ENCODE results near the gene SIK2.
"Not testable (repeated sequence)": the region's sequence is repeated elsewhere in the genome, so short reads cannot be mapped to it uniquely, and the experiment has no call there.

The SIK2 gene

GRCh38 chr11:111749646-111750045, 147.4 kb downstream of the SIK2 start:
- H3K27ac Mint-ChIP-seq, result no peak overlapping the region
- H3K9me3 Mint-ChIP-seq, result no peaks in the 10 kb centered on the region
- H3K36me3 Mint-ChIP-seq (ENCODE audit: low read depth), result peaks cover 64% of the 10 kb centered on the region
- no peak for DNase-seq (ENCODE audit: low spot score)
- H3K4me3 Mint-ChIP-seq, result no peak overlapping the region
- no peaks in the 10 kb centered on the region for H3K4me1 Mint-ChIP-seq (ENCODE audit: low read depth)
- H3K27me3 Mint-ChIP-seq (ENCODE audit: low read depth), result no peaks in the 10 kb centered on the region

DNA sequence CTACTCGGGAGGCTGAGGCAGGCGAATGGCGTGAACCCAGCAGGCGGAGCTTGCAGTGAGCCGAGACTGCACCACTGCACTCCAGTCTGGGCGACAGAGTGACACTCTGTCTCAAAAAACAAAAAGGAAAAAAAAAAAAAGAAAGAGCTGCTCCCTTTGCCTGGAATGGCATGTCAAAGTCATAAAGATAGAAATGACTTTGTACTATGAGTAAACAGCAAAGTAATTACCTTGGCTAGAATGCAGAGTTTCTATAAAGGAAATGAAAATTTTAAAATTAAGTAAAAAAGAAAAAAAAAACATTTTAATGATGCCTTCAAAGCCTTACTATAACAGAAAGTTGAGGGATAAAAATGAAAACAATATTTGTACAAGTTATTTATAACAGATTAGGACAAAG, 153.8 kb downstream of the SIK2 start:
- peaks cover 57% of the 10 kb centered on the region for H3K36me3 Mint-ChIP-seq (ENCODE audit: low read depth)
- H3K9me3 Mint-ChIP-seq, result no peaks in the 10 kb centered on the region
- H3K4me3 Mint-ChIP-seq, result no peak overlapping the region
- H3K27ac Mint-ChIP-seq, result no peak overlapping the region
- no peak for DNase-seq (ENCODE audit: low spot score)
- H3K27me3 Mint-ChIP-seq (ENCODE audit: low read depth), result no peaks in the 10 kb centered on the region
- H3K4me1 Mint-ChIP-seq (ENCODE audit: low read depth), result no peaks in the 10 kb centered on the region

DNA sequence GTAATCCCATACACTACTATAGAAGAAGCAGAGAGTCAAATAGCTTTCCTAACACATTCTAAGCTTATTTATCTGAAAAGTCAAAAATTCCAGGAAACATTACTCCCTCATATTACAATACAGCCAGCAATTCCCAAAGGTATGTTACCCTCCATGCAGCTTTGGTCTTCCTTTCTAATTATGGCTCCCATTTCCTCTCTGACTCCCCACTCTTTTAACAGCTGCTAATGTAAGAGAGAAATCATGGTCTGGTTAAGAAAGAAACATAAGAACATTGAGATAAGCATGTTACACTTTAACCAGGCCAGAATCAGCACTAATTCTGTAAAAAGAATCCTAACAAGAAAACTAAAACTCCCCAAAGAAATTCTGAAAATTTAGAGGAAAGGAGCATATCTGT, 157.1 kb downstream of the SIK2 start:
- Mint-ChIP-seq H3K4me1 (ENCODE audit: low read depth) (peaks cover 10% of the 10 kb centered on the region), H3K27me3 (ENCODE audit: low read depth) (no peaks in the 10 kb centered on the region), H3K36me3 (ENCODE audit: low read depth) (peaks cover 59% of the 10 kb centered on the region), H3K27ac (no peak overlapping the region), H3K9me3 (no peaks in the 10 kb centered on the region), H3K4me3 (no peak overlapping the region)
- no peak for DNase-seq (ENCODE audit: low spot score)

- no peak overlapping the region for H3K27ac Mint-ChIP-seq
Observed at GRCh38 chr11:111759778-111760407, 157.6 kb downstream of the SIK2 start.

GRCh38 chr11:111761036-111761435, 158.8 kb downstream of the SIK2 start:
- Mint-ChIP-seq H3K27ac (no peak overlapping the region), H3K4me1 (ENCODE audit: low read depth) (peaks cover 19% of the 10 kb centered on the region), H3K27me3 (ENCODE audit: low read depth) (no peaks in the 10 kb centered on the region), H3K4me3 (no peak overlapping the region), H3K9me3 (no peaks in the 10 kb centered on the region), H3K36me3 (ENCODE audit: low read depth) (peaks cover 66% of the 10 kb centered on the region)
- no peak for DNase-seq (ENCODE audit: low spot score)

More at GRCh38 chr11:111759778-111760407, 157.6 kb downstream of the SIK2 start:
- Mint-ChIP-seq H3K4me3 (no peak overlapping the region), H3K4me1 (ENCODE audit: low read depth) (peaks cover 16% of the 10 kb centered on the region), H3K36me3 (ENCODE audit: low read depth) (peaks cover 61% of the 10 kb centered on the region), H3K9me3 (no peaks in the 10 kb centered on the region), H3K27me3 (ENCODE audit: low read depth) (no peaks in the 10 kb centered on the region)
- no peak for DNase-seq (ENCODE audit: low spot score)

DNA sequence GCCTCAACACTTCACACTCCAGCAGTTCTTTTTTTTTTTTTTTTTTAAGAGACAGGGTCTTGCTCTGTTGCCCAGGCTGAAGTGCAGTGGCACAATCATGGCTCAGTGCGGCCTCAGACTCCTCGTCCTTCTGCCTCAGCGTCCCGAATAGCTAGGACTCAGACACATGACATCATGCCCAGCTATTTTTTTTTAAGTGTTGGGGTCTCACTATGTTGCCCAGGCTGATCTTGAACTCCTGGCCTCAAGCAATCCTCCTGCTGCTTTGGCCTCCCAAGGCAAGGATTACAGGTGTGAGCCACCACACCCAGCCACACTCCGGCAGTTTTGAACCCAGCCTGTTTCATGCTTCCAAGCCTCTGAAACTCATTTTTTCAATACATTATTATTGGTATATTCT, 160.3 kb downstream of the SIK2 start:
- H3K4me3 Mint-ChIP-seq, result no peak overlapping the region
- H3K27ac Mint-ChIP-seq, result no peak overlapping the region
- peaks cover 57% of the 10 kb centered on the region for H3K36me3 Mint-ChIP-seq (ENCODE audit: low read depth)
- H3K27me3 Mint-ChIP-seq (ENCODE audit: low read depth), result no peaks in the 10 kb centered on the region
- no peak for DNase-seq (ENCODE audit: low spot score)
- no peaks in the 10 kb centered on the region for H3K9me3 Mint-ChIP-seq
- peaks cover 25% of the 10 kb centered on the region for H3K4me1 Mint-ChIP-seq (ENCODE audit: low read depth)

GRCh38 chr11:111762981-111763643, 160.9 kb downstream of the SIK2 start:
- Mint-ChIP-seq H3K36me3 (ENCODE audit: low read depth) (peaks cover 54% of the 10 kb centered on the region), H3K27me3 (ENCODE audit: low read depth) (no peaks in the 10 kb centered on the region), H3K4me1 (ENCODE audit: low read depth) (peaks cover 25% of the 10 kb centered on the region), H3K9me3 (no peaks in the 10 kb centered on the region), H3K27ac (no peak overlapping the region), H3K4me3 (peak overlapping the region; percentile 1)
- DNase-seq (ENCODE audit: low spot score), result no peak

DNA sequence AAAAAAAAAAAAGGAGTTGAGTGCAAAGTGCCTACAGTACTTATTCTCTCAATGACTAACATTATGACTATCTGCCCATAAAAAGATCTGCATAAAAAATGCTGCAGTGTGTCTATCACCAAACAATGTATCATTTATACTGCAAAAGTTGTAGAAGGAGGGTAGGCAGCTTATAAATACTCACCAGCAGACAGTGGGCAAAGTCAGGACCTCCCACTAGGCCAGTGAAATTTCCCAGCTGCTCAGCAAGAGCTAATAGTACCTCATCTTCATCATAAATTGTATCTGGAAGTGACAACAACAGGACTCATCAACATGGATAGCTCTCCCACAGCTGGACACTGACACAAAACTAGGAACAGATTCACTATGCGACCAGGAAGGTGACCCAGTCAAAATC, 162.4 kb downstream of the SIK2 start:
- no peak overlapping the region for H3K27ac Mint-ChIP-seq
- peaks cover 25% of the 10 kb centered on the region for H3K4me1 Mint-ChIP-seq (ENCODE audit: low read depth)
- peak overlapping the region; percentile 91 for H3K4me3 Mint-ChIP-seq
- peaks cover 43% of the 10 kb centered on the region for H3K36me3 Mint-ChIP-seq (ENCODE audit: low read depth)
- H3K27me3 Mint-ChIP-seq (ENCODE audit: low read depth), result no peaks in the 10 kb centered on the region
- no peak for DNase-seq (ENCODE audit: low spot score)
- no peaks in the 10 kb centered on the region for H3K9me3 Mint-ChIP-seq

- Mint-ChIP-seq H3K4me3 (peak overlapping the region; percentile 91), H3K9me3 (no peaks in the 10 kb centered on the region), H3K36me3 (ENCODE audit: low read depth) (peaks cover 38% of the 10 kb centered on the region), H3K4me1 (ENCODE audit: low read depth) (peaks cover 25% of the 10 kb centered on the region), H3K27me3 (ENCODE audit: low read depth) (no peaks in the 10 kb centered on the region), H3K27ac (peak overlapping the region; percentile 90)
- no peak for DNase-seq (ENCODE audit: low spot score)
Observed at GRCh38 chr11:111765320-111765983, 163.2 kb downstream of the SIK2 start.

GRCh38 chr11:111765984-111766833, 164.0 kb downstream of the SIK2 start, which contains the start of gene PPP2R1B:
PPP2R1B (minus strand) TSS chr11:111766389; CDS start chr11:111766361, 28 bp downstream.
- H3K27ac Mint-ChIP-seq, result peak within 1 kb of the TSS; percentile 90
- peak; percentile 70 for DNase-seq (ENCODE audit: low spot score)
- H3K4me1 Mint-ChIP-seq (ENCODE audit: low read depth), result peaks cover 25% of the 10 kb centered on the region
- peak within 1 kb of the TSS; percentile 91 for H3K4me3 Mint-ChIP-seq
- H3K9me3 Mint-ChIP-seq, result no peaks in the 10 kb centered on the region
- H3K27me3 Mint-ChIP-seq (ENCODE audit: low read depth), result no peaks in the 10 kb centered on the region
- peaks cover 30% of the 10 kb centered on the region for H3K36me3 Mint-ChIP-seq (ENCODE audit: low read depth)

DNA sequence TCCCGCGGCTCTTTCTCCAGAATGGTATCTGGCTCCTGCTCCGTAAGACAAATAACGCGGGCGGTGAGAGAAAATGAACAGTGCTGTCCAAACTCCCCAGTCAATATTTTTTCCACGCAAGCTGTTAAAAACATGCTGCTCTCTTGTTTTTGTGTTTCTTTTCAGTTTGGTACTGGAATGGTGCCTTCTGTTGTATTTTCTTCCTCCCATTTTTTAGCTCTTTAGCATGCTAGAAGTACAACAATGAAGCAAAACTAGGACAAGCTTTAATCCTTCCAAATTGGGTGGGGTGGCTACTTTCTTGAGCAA, 164.5 kb downstream of the SIK2 start:
- Mint-ChIP-seq H3K27ac (peak overlapping the region; percentile 90), H3K27me3 (ENCODE audit: low read depth) (no peaks in the 10 kb centered on the region), H3K36me3 (ENCODE audit: low read depth) (peaks cover 28% of the 10 kb centered on the region), H3K4me3 (peak overlapping the region; percentile 91), H3K4me1 (ENCODE audit: low read depth) (peaks cover 25% of the 10 kb centered on the region), H3K9me3 (no peaks in the 10 kb centered on the region)
- no peak for DNase-seq (ENCODE audit: low spot score)

- Mint-ChIP-seq H3K27me3 (ENCODE audit: low read depth) (no peaks in the 10 kb centered on the region), H3K36me3 (ENCODE audit: low read depth) (no peaks in the 10 kb centered on the region), H3K4me1 (ENCODE audit: low read depth) (peaks cover 6% of the 10 kb centered on the region), H3K9me3 (no peaks in the 10 kb centered on the region), H3K4me3 (no peak overlapping the region), H3K27ac (no peak overlapping the region)
- no peak for DNase-seq (ENCODE audit: low spot score)
Observed at GRCh38 chr11:111770581-111771134, 168.4 kb downstream of the SIK2 start.

DNA sequence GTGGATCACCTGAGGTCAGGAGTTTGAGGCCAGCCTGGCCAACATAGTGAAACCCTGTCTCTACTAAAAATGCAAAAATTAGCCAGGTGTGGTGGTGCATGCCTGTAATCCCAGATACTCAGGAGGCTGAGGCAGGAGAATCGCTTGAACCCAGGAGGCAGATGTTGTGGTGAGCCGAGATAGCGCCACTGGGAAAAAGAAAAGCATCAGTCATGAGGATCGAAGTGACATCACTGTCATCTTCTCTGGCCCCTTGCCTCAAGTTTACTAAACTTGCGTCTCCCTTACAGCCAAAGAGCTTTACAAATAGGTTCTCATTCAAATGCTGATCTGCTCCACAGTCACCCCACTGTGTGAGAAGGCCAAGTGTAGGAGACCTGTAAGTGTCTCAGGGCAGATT, 169.0 kb downstream of the SIK2 start:
- DNase-seq (ENCODE audit: low spot score); H3K36me3 Mint-ChIP-seq (ENCODE audit: low read depth); H3K27me3 Mint-ChIP-seq (ENCODE audit: low read depth); H3K27ac Mint-ChIP-seq; H3K9me3 Mint-ChIP-seq; H3K4me1 Mint-ChIP-seq (ENCODE audit: low read depth); H3K4me3 Mint-ChIP-seq: not testable (repeated sequence)

Data from T-helper 2 cell treated with Interferon-gamma antibody and Interleukin-4, amounts not matched to agents 5 μg/mL and 100 μg/mL, for 36 hours (primary cell).